CD4-positive, alpha-beta T cell treated with Interleukin-4 for 4 hours (primary cell): ENCODE data around the gene ADNP2.

Source experiments
- DNase-seq: peaks from one replicate; pipeline ENCODE4 v3.0.0-alpha.2; 2020

The ADNP2 gene, protein sequence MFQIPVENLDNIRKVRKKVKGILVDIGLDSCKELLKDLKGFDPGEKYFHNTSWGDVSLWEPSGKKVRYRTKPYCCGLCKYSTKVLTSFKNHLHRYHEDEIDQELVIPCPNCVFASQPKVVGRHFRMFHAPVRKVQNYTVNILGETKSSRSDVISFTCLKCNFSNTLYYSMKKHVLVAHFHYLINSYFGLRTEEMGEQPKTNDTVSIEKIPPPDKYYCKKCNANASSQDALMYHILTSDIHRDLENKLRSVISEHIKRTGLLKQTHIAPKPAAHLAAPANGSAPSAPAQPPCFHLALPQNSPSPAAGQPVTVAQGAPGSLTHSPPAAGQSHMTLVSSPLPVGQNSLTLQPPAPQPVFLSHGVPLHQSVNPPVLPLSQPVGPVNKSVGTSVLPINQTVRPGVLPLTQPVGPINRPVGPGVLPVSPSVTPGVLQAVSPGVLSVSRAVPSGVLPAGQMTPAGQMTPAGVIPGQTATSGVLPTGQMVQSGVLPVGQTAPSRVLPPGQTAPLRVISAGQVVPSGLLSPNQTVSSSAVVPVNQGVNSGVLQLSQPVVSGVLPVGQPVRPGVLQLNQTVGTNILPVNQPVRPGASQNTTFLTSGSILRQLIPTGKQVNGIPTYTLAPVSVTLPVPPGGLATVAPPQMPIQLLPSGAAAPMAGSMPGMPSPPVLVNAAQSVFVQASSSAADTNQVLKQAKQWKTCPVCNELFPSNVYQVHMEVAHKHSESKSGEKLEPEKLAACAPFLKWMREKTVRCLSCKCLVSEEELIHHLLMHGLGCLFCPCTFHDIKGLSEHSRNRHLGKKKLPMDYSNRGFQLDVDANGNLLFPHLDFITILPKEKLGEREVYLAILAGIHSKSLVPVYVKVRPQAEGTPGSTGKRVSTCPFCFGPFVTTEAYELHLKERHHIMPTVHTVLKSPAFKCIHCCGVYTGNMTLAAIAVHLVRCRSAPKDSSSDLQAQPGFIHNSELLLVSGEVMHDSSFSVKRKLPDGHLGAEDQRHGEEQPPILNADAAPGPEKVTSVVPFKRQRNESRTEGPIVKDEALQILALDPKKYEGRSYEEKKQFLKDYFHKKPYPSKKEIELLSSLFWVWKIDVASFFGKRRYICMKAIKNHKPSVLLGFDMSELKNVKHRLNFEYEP

DNA sequence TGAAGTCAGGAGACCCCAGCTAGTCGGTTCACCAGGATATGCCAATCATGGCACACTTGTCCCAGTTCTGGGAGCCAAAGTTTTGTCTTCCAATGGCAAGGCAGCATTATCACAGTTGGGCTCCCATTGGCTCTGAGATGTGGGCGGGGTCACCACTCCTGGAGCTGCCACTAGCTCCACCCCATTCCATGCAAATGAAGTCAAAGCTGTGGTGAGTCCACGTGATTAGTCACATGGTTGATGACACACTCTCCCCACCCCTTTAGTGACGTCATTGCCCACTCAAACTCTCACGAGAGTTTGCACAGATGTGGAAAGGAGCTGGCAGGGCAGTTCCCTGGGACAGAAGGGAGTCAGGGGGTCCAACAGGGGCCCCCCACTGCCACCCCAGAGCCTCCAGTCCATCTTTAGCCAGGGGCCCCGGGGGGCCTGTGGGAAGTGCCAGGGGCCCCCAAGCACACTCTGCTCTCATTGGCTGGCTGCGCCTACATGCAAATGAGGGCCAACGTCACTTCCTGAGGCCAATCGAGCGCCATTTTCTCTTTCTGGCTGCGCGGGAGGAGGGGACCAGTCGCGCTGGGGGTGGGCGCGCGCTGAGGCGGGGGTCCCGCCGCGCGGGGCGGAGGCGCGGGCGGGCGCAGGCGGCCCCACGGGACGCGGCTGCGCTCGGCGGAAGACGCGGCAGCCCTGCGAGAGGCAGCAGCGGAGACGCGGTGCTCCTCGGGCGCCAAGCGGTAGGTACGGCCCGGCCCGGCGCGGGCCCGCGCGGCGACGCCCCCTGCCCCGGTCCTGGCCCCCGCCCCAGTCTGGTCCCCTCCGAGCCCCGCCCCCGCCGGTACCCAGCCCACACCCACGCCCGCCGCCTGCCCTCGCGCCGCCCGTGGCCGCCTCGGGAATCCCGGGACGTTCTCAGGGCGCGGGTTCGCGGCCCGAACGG lies at the start of gene ADNP2:
ADNP2 (plus strand) TSS at position 524 of the 937 bp plus-strand sequence. CDS start 8,281 bp downstream, outside the sequence.
- DNase-seq, result peak; percentile 87

GRCh38 chr18:80059945-80060344 lies 49.1 kb upstream of the ADNP2 start:
- DNase-seq, result no peak

GRCh38 chr18:80065705-80066104 lies 43.4 kb upstream of the ADNP2 start:
- DNase-seq, result no peak

GRCh38 chr18:80067321-80067720 lies 41.7 kb upstream of the ADNP2 start:
- DNase-seq, result no peak

GRCh38 chr18:80067897-80068296 lies 41.2 kb upstream of the ADNP2 start:
- DNase-seq, result no peak

DNA sequence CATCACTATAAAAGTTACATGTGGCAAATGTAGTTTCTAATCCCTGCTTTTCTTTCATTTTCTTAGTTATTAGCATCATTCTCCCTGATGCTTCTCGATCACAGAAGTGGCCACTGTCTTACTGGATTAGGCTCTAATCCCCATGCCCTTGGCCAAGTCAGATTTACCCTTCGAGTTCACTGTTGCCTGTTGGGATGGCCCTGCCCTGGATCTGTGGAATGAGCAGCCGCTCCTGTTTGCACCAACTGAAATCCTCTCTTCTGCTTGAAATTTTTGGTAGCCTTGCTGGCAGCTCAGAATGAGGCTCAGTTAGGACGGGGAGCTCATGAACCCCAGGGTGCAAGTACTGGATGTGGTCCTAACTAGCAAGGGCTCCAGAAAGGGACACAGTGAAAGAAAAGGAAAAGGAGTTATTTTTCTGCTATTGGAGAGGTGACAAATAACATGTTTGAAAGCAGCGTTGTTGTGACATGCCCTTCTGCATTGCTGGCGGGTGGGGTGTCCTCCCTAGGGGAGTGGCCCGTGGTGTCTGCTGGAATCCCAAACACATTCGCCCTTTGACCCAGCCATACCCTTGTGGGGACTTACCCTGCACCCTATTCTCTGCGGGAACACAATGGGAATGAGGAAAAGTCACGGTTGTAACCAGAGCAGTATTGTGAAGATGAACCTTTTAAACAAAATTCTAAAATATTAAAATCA lies 40.3 kb upstream of the ADNP2 start:
- DNase-seq, result no peak

GRCh38 chr18:80070825-80071224 lies 38.2 kb upstream of the ADNP2 start:
- no peak for DNase-seq

DNA sequence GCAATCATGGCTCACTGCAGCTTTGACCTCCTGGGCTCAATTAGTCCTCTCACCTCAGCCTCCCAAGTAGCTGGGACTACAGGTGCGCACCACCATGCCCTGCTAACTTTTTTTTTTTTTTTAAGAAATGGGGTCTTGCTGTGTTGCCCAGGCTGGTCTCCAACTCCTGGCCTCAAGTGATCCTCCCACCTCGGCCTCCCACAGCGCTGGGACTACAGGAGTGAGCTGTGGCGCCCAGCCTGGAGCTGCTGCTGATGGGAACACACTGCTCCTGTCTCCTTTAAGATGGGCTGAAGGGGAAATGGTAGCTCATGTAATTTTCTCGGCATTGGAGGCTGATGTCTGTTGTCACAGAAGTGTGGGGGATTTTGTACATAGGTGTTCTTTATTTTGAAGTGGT lies 34.9 kb upstream of the ADNP2 start:
- DNase-seq, result no peak

GRCh38 chr18:80074697-80075096 lies 34.4 kb upstream of the ADNP2 start:
- DNase-seq, result no peak

DNA sequence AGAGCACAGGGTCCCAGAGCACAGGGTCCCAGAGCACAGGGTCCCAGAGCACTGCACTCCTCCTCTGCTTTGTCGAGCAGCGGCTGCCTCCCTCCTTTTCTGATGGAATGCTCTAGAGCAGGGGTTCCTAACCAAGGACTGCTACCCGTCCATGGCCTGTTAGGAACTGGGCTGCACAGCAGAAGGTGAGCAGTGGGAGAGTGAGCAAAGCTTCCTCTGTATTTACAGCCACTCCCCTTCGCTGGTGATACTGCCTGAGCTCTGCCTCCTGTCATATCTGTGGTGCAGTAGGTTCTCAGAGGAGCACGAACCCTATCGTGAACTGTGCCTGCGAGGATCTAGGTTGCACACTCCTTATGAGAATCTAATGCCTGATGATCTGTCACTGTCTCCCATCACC lies 33.1 kb upstream of the ADNP2 start:
- DNase-seq, result no peak

DNA sequence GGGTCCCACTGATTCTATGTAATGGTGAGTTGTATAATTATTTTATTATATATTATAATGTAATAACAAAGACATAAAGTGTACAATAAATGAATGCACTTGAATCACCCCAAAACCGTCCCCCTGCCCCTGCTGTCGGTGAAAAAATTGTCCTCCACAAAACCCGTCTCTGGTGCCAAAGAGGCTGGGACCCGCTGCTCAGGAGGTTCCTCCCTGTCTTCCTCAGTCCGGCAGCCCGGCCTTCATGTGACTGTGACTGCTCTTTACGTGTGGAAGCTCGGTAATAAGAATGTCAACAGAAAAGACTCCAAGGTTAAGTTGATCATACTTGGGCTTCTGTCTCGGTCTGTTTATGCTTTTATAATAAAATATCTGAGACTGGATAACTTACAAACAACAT lies 32.7 kb upstream of the ADNP2 start:
- DNase-seq, result no peak

DNA sequence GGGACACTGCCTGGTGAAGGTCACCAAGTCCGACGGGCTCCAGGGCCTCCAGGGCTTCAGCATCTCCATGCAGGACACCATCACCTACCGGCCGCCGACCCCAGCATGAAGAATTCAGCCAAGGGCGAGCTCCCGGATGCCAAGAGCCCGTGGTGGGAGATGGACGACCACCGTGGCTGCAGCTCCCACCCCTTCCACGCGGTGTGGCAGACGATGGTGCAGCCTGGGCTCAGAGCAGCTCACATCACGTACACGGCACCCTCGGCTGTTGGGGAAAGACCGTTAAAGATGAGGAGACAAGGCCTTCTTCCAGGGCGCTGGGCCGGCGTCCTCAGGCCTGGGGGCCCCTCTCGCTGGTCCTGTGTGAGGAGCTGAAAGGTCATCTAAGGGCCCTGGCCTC lies 31.2 kb upstream of the ADNP2 start:
- DNase-seq, result no peak

- DNase-seq, result no peak
Measured at GRCh38 chr18:80086281-80086680, 22.8 kb upstream of the ADNP2 start.

- DNase-seq, result no peak
Measured at GRCh38 chr18:80088036-80088435, 21.0 kb upstream of the ADNP2 start.

- no peak for DNase-seq
Measured at GRCh38 chr18:80088823-80089222, 20.2 kb upstream of the ADNP2 start.

DNA sequence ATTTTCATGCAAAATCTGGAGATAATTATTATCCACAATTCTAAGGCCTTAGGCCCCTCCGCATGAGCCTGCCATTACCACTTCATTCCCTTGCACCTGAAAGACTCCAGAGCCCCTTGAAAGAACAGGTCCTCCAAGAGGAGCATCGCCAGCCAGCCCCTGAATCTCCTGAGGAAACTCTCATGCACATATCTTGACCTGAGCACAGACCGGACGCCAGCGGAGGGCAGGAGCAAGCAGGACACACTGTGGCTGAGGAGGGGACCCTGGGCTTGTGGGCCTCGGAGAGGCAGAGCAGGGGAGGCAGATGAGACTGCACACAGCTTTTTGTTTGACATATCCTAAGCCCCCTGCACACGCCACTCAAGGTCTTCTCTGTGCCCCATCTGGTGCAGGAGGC lies 13.6 kb upstream of the ADNP2 start:
- no peak for DNase-seq

DNA sequence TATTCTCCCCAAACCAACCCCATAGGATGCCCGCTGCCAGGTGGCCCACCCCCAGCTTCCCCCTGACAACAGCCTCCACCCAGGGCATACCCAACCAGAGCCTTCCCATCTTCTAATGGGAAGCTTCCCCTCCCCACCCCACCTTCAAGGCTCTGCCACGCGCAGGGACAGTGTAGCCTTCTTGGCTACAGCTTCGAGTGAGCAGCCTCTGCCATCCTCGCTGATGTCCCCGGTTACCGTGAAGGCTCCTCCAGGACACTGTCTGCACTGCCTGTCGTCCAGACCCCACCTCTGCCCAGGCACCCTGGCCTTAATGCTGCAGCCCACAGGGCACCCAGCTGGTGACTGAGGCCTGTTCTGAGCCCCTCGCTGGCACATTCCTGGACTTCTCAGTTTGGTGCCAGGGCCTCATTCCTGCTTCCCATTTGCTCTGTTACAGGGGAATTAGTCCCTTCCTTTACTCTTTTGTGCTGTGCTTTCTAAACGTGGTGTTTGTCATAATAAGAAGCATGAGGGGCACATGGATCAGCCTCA lies 13.0 kb upstream of the ADNP2 start:
- DNase-seq, result no peak

- no peak for DNase-seq
Measured at GRCh38 chr18:80097201-80097600, 11.9 kb upstream of the ADNP2 start.

- DNase-seq, result no peak
Measured at GRCh38 chr18:80103231-80103630, 5.8 kb upstream of the ADNP2 start.

- no peak for DNase-seq
Measured at GRCh38 chr18:80104364-80104779, 4.7 kb upstream of the ADNP2 start.
